Mesendoderm (in vitro differentiated cells): ENCODE results near the gene RPUSD4.

Experiments used
- DNase-seq: peaks from one replicate; pipeline ENCODE4 v3.0.0; 2013
- H2AK5ac ChIP-seq: 2 replicates; pipeline ENCODE4 v1.6.1; 2013; ENCODE audit warnings: low read length, inconsistent platforms
- H2BK120ac ChIP-seq: 2 replicates; pipeline ENCODE4 v1.6.1; 2013; ENCODE audit warnings: low read depth, mild to moderate bottlenecking, low read length, moderate library complexity, mixed read lengths
- H2BK15ac ChIP-seq: replicated peaks from 2 replicates; pipeline ENCODE4 v1.6.1; 2013; ENCODE audit warnings: low read depth, mild to moderate bottlenecking, moderate library complexity
- H2BK5ac ChIP-seq: 2 replicates; pipeline ENCODE4 v1.6.1; 2013; ENCODE audit warnings: low read length, inconsistent platforms
- H3K18ac ChIP-seq: 2 replicates; pipeline ENCODE4 v1.6.1; 2013; ENCODE audit warnings: mild to moderate bottlenecking, low read length, mixed read lengths
- H3K23ac ChIP-seq: one replicate; pipeline ENCODE4 v1.6.1; 2013; ENCODE audit warnings: low read length
- H3K27ac ChIP-seq: 2 replicates; pipeline ENCODE4 v1.5.1; 2013; ENCODE audit warnings: low read depth, mild to moderate bottlenecking, inconsistent platforms, low read length, moderate library complexity
- H3K27me3 ChIP-seq: 2 replicates; pipeline ENCODE4 v1.6.1; 2013; ENCODE audit warnings: low read length, control low read depth, mild to moderate bottlenecking, inconsistent platforms; ENCODE audit not compliant: insufficient read depth, poor library complexity
- H3K36me3 ChIP-seq: 2 replicates; pipeline ENCODE4 v1.6.1; 2013; ENCODE audit warnings: low read length, inconsistent platforms; ENCODE audit not compliant: control insufficient read depth, insufficient read depth
- H3K4ac ChIP-seq: one replicate; pipeline ENCODE4 v1.6.1; 2013; ENCODE audit warnings: low read depth, mild to moderate bottlenecking, low read length, moderate library complexity
- H3K4me1 ChIP-seq: 2 replicates; pipeline ENCODE4 v1.6.1; 2013; ENCODE audit warnings: low read depth, low read length, inconsistent platforms; ENCODE audit not compliant: control insufficient read depth
- H3K4me2 ChIP-seq: 2 replicates; pipeline ENCODE4 v1.6.1; 2013; ENCODE audit warnings: low read length
- H3K4me3 ChIP-seq: 2 replicates; pipeline ENCODE4 v1.5.1; 2013; ENCODE audit warnings: mild to moderate bottlenecking, low read length
- H3K56ac ChIP-seq: one replicate; pipeline ENCODE4 v1.6.1; 2013; ENCODE audit warnings: low read length
- H3K79me1 ChIP-seq: 2 replicates; pipeline ENCODE4 v1.6.1; 2013; ENCODE audit warnings: low read length, inconsistent platforms
- H3K79me2 ChIP-seq: 2 replicates; pipeline ENCODE4 v1.6.1; 2013; ENCODE audit warnings: mild to moderate bottlenecking, low read length; ENCODE audit not compliant: control insufficient read depth, insufficient read depth
- H3K9ac ChIP-seq: 2 replicates; pipeline ENCODE4 v1.6.1; 2013; ENCODE audit warnings: low read length, inconsistent platforms
- H4K5ac ChIP-seq: one replicate; pipeline ENCODE4 v1.6.1; 2013; ENCODE audit warnings: low read length
- H4K8ac ChIP-seq: one replicate; pipeline ENCODE4 v1.6.1; 2013; ENCODE audit warnings: low read depth, mild to moderate bottlenecking, control low read depth, low read length, moderate library complexity
- WGBS: extraction: QIAGEN DNeasy Blood & Tissue Kit; methylation state at CpG from one replicate; pipeline ENCODE4 v1.1.7; 2013; ENCODE audit warnings: low lambda C conversion rate, missing lambda C conversion rate; ENCODE audit not compliant: insufficient coverage; ENCODE audit errors: extremely low coverage; 5-methylcytosine and 5-hydroxymethylcytosine counted together

The RPUSD4 gene

GRCh38 chr11:126191379-126192073, 19.9 kb downstream of the RPUSD4 start:
- no peak overlapping the region for H3K9ac ChIP-seq
- no peak overlapping the region for H2BK5ac ChIP-seq
- H3K79me1 ChIP-seq: peaks cover 2% of the 10 kb centered on the region
- no peak overlapping the region for H2AK5ac ChIP-seq
- H4K5ac ChIP-seq: no peak overlapping the region
- H3K4ac ChIP-seq: no peak overlapping the region
- no peaks in the 10 kb centered on the region for H3K4me1 ChIP-seq
- H3K27me3 ChIP-seq: no peaks in the 10 kb centered on the region
- no peak overlapping the region for H2BK15ac ChIP-seq
- H3K4me3 ChIP-seq: no peak overlapping the region
- H3K36me3 ChIP-seq: peaks cover 9% of the 10 kb centered on the region
- H3K4me2 ChIP-seq: no peak overlapping the region
- H3K27ac ChIP-seq: no peak overlapping the region
- H3K79me2 ChIP-seq: no peaks in the 10 kb centered on the region
- H3K18ac ChIP-seq: no peak overlapping the region
- no peak for DNase-seq
- WGBS: no CpG with 5 or more reads among the region's 11 CpGs
- H2BK120ac ChIP-seq: no peak overlapping the region
- H3K23ac ChIP-seq: no peak overlapping the region
- H4K8ac ChIP-seq: no peak overlapping the region
- no peak overlapping the region for H3K56ac ChIP-seq

GRCh38 chr11:126190792-126191191, 20.7 kb downstream of the RPUSD4 start:
- no peak overlapping the region for H3K18ac ChIP-seq
- no peaks in the 10 kb centered on the region for H3K4me1 ChIP-seq
- no peaks in the 10 kb centered on the region for H3K79me2 ChIP-seq
- peaks cover 9% of the 10 kb centered on the region for H3K36me3 ChIP-seq
- no peak overlapping the region for H2BK15ac ChIP-seq
- H3K56ac ChIP-seq: no peak overlapping the region
- H4K5ac ChIP-seq: no peak overlapping the region
- H3K79me1 ChIP-seq: no peaks in the 10 kb centered on the region
- DNase-seq: no peak
- H2AK5ac ChIP-seq: no peak overlapping the region
- H2BK120ac ChIP-seq: no peak overlapping the region
- H2BK5ac ChIP-seq: no peak overlapping the region
- no peak overlapping the region for H4K8ac ChIP-seq
- H3K4me3 ChIP-seq: no peak overlapping the region
- WGBS: no CpG with 5 or more reads among the region's 14 CpGs
- H3K27ac ChIP-seq: no peak overlapping the region
- no peak overlapping the region for H3K9ac ChIP-seq
- no peak overlapping the region for H3K23ac ChIP-seq
- no peak overlapping the region for H3K4ac ChIP-seq
- no peak overlapping the region for H3K4me2 ChIP-seq
- H3K27me3 ChIP-seq: no peaks in the 10 kb centered on the region

DNA sequence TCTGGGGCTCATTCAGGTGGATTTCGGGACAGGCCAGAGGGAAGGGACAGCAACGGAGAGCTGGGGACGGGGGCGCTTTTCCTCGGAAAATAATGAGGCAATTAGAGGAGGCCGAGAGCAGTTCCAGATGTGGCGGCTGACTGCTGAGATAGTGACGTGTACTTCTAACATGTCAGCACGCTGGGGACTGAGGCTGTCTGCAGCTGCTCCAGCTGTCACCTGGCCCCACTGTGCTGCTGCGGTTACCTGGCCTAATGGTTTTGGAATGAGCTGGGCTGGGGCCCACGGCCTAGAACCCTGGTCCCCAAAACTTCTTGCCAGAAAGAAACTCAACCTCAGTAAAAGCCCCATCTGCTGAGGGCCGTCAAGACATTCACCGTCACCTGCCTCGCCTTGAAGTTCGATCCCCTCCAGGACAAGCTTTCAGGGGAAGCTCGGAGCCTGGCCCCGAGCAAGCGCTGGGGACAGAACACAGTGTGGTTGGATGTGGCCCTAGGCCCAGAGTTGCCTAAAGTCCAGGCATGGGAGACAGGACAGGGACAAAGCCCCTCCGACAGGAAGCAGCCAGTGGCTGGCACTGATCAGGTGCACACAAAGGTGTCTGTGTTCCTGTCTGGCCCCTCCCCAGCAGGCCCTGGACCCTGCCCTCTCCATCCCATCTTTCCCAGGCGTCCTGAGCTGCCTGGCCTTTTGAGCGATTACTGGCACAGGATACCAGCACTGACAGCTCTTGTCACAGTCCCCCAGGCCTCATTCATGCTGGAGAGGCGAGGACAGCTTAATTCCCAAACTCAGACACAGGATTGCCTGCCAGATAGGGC, 22.1 kb downstream of the RPUSD4 start:
- Histone ChIP-seq H3K79me2 (no peaks in the 10 kb centered on the region), H3K4me1 (no peaks in the 10 kb centered on the region), H3K27ac (no peak overlapping the region), H3K4ac (no peak overlapping the region), H3K9ac (no peak overlapping the region), H2BK5ac (no peak overlapping the region), H3K36me3 (peaks cover 9% of the 10 kb centered on the region), H2BK15ac (no peak overlapping the region), H3K4me3 (no peak overlapping the region), H3K4me2 (no peak overlapping the region), H2AK5ac (no peak overlapping the region), H2BK120ac (no peak overlapping the region), H3K23ac (no peak overlapping the region), H3K18ac (no peak overlapping the region), H4K8ac (no peak overlapping the region), H3K56ac (no peak overlapping the region), H3K79me1 (no peaks in the 10 kb centered on the region), H3K27me3 (no peaks in the 10 kb centered on the region), H4K5ac (no peak overlapping the region)
- no peak for DNase-seq
- WGBS: no CpG with 5 or more reads among the region's 22 CpGs

DNA sequence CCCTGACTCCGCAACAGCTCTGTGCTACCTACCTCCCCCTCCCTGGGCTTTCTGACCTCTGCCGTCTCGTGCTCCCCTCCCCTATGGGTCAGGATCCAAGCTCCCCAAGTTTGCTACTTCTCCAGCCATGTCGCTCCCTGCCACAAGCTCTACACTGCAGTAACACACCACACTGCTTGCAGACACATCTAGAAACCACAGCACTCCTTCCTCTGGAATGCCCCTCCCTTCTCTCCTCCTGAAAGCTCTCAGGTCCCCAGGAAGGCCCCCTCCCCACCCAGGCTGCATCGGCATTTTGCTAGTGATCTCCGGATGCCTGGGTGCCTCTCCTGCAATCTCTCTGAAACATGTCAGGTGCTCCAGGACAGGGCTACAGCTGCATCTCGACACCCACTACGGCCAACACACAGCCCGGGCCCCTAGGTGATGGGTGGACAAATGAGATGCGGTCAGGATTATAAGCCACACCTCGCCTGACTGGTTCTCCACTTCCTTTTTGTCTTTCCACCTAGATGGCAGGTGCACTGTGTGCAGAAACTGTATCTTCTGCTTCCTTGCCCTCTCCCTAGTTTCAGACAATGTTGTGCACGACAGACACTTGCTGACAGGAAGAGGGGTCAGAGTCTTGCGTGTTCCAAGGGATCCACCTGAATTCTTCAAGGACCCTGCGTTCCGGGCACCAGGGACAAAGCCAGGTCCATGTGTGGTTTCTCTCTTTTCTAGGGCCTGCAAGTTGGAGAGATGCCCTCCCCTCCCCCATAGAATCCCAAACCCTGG, 22.9 kb downstream of the RPUSD4 start:
- Histone ChIP-seq H2BK120ac (no peak overlapping the region), H3K79me1 (no peaks in the 10 kb centered on the region), H2BK5ac (no peak overlapping the region), H4K5ac (no peak overlapping the region), H3K23ac (no peak overlapping the region), H2BK15ac (no peak overlapping the region), H3K18ac (no peak overlapping the region), H4K8ac (no peak overlapping the region), H3K4me1 (no peaks in the 10 kb centered on the region), H3K36me3 (peaks cover 9% of the 10 kb centered on the region), H2AK5ac (no peak overlapping the region), H3K4me2 (no peak overlapping the region), H3K4me3 (no peak overlapping the region), H3K27ac (no peak overlapping the region), H3K27me3 (no peaks in the 10 kb centered on the region), H3K56ac (no peak overlapping the region), H3K4ac (no peak overlapping the region), H3K79me2 (no peaks in the 10 kb centered on the region), H3K9ac (no peak overlapping the region)
- DNase-seq: no peak
- WGBS: no CpG with 5 or more reads among the region's 15 CpGs

GRCh38 chr11:126186708-126187529, 24.5 kb downstream of the RPUSD4 start:
- Histone ChIP-seq H2BK5ac (no peak overlapping the region), H4K5ac (no peak overlapping the region), H3K23ac (no peak overlapping the region), H3K79me2 (no peaks in the 10 kb centered on the region), H3K56ac (no peak overlapping the region), H3K27me3 (no peaks in the 10 kb centered on the region), H2AK5ac (no peak overlapping the region), H3K79me1 (no peaks in the 10 kb centered on the region), H3K4me1 (no peaks in the 10 kb centered on the region), H3K18ac (no peak overlapping the region), H2BK15ac (no peak overlapping the region), H3K4me2 (no peak overlapping the region), H2BK120ac (no peak overlapping the region), H3K27ac (no peak overlapping the region), H3K36me3 (peaks cover 6% of the 10 kb centered on the region), H3K4me3 (no peak overlapping the region), H3K9ac (no peak overlapping the region), H4K8ac (no peak overlapping the region), H3K4ac (no peak overlapping the region)
- WGBS: no CpG with 5 or more reads among the region's 22 CpGs
- peak; percentile 17 for DNase-seq
